GM18873 (cell line): ENCODE results near the gene WNK2.

Experiments used
- ATAC-seq: cut with Tn5 transposase; IDR thresholded peaks from one replicate; pipeline ENCODE4 v1.9.1; 2021; ENCODE audit warnings: mild to moderate bottlenecking, moderate library complexity, moderate number of reproducible peaks; ENCODE audit not compliant: unreplicated experiment, low FRiP score

The WNK2 gene

GRCh38 chr9:93301911-93302541, 118.1 kb downstream of the WNK2 start:
- no peak for ATAC-seq

- ATAC-seq: no peak
Measured at GRCh38 chr9:93302586-93303257, 118.8 kb downstream of the WNK2 start.

DNA sequence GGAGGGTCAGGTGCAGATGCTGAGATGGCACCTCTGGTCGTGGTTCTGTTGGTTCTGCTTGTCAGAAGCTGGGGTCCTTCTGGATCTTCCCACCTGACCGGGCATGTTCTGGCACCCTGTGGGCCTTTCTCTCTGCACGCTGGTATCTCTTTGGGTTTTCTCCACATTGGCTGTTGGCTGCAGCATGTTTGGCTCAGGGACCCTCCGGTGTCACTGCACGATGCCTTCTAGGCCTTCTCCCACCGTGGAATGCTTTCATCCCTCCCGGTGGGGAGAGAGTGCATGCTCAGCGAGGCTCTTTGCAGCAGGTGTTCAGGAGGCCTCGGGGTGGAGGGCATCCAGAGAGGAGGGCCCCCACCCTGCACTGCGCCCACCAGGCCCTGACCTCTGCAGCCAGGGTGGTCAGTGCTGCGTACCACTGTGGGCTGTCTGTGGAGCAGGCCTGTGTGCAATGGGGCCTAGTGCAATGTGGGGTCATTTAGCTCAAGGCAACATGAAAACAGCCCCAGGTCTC, 119.4 kb downstream of the WNK2 start:
- no peak for ATAC-seq

DNA sequence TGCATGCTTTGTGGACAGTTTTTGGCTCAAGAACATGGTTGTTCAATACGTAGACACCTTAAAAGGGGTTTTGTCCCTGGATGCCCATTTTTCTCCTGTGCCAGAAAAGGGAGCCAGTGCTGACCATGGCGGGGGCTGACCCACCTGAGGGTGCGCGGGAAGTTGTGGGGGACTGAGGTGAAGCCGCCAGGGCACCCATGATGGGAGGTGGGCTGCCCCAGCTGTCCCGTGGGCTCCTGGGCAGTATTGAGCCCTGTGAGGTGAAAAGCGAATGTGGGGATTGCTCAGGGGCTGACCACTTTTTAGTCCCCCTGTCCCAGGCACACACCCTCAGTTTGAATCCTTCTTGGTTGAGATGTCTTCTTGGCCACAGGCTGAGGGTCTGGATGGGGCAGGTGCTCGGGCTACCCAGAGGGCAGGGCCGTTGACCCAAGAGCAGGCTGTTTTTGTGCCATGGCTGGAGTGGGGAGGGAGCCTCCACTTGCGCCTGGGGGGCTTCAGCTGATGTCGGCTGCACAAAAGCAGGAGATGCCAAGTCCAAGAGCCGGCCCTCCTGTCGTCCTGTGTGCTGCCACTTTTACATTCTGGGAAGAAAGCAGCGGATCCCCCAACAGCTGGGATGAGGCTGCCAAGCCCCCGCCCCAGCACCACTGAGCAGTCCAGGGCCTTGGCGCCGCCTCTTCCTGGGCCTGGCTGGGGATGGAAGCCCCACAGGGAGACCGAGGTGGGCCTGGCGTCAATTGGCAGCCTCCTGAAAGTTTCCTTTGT, 120.1 kb downstream of the WNK2 start:
- ATAC-seq: no peak

- ATAC-seq: no peak
Measured at GRCh38 chr9:93304574-93305496, 120.9 kb downstream of the WNK2 start.

DNA sequence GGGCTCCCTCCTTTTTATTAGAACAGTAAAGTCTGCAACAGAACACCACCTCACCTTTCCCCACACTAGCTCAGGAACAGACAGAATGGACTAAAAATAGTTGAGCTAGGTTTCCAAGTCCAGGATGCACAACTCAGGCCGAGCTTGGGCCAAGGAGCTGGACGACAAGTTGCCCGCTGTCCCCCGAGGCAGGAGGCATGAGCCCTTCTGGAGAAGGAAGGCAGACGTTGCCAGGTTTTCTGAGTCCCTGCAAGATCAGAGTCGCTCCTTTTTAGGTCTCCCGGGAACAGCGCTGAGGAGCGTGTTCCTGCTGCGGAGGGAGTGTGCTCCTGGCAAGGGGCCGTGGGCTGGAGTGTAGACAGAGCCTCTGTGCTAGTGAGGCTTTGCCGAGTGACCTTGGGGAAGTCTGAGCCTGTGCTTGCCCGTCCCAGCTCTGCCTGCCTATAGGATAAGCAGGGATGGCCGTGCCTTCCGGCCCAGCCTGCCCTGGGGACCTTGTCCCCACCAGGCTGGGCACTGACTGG, 121.6 kb downstream of the WNK2 start:
- ATAC-seq: no peak

GRCh38 chr9:93306081-93306480, 122.1 kb downstream of the WNK2 start:
- ATAC-seq: no peak

- no peak for ATAC-seq
Measured at GRCh38 chr9:93306579-93307091, 122.7 kb downstream of the WNK2 start.

DNA sequence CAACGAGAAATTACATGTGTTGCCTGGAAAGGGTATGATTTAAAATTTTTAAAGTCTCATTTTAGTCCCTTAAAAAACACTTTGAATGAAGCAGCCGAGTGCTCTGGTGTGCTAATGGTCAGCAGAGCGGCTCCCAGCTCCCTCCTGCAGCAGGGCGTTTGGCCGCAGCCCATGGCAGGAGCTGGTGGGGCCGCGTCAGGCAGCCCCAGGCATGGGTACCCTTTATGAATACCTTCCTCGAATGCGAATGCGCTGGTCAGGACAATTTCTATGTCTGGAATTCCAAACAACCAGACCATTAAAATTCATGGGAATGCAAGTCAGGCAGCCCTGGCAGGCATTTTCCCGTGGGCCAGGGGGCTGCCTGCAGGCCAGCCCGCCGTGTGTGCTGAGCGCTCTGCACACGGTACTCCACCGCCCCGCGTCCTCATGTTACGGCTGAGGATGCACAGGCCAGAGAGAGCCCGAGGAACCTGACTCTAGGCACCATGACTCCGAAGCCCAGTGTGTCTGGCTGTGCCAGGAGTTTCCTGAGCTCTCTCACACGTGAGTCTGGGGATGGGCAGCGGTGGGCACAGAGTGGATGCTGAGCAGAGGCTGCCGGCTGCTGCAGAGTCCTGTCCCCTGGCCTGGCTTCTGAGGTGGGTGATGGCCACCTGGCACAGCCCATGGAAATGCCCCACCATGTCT, 123.7 kb downstream of the WNK2 start:
- no peak for ATAC-seq

DNA sequence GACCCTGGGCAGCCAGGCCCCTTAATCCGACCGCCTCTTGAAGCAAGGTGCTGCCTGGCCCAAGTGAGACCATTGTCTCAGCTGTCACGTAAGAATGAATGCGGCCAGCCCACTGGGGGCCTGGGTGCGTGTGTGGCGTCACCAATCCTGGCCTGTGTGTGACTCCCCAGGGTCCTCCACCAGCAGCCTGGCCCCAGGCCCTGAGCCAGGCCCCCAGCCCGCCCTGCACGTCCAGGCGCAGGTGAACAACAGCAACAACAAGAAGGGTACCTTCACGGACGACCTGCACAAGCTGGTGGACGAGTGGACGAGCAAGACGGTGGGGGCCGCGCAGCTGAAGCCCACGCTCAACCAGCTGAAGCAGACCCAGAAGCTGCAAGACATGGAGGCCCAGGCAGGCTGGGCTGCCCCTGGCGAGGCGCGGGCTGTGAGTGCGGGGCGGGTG, 124.2 kb downstream of the WNK2 start:
- ATAC-seq: no peak

- ATAC-seq: no peak
Measured at GRCh38 chr9:93308676-93309075, 124.7 kb downstream of the WNK2 start.

GRCh38 chr9:93309889-93310425, 126.0 kb downstream of the WNK2 start:
- no peak for ATAC-seq

DNA sequence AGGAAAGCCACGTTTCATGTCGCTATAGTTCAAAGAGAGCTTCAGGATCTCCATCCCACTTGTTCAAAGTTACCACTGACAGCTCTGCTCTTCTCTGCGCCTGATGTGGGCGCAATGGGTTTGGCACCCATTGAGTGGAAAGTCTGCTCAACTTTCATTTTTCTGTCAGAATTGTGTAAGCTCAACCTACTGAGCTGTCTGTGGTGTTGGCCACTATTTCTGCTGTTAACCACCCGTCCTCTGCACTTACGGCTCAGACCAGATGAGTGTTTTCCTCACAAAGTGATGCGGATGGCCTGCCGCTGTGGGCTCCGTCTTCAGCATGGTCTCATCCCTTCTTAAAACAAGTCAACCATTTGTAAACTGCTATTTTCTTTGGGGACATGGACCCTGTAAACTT, 131.2 kb downstream of the WNK2 start:
- ATAC-seq: no peak

- no peak for ATAC-seq
Measured at GRCh38 chr9:93315960-93316359, 132.0 kb downstream of the WNK2 start.

- no peak for ATAC-seq
Measured at GRCh38 chr9:93316726-93317494, 133.0 kb downstream of the WNK2 start.

GRCh38 chr9:93317495-93318094, 133.7 kb downstream of the WNK2 start:
- ATAC-seq: no peak

DNA sequence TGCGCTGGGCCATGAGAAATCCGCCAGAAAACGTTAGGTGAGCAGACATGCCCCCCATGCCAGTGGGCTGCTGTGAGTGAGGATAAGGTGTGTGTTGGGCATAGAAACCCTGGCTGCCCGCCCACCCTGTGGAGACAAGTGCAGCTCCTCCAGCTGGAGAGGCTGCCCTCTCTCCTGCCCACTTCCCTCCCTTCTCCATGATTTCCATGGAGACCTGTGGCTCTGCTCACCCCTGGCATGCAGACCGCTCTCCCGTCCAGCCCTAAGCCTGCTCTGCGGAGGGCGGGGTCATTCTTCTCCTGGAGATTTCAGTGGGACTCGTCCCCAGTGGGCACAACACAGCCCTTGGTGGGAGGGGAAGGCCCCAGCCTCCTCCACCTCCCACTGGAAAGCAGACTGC, 134.5 kb downstream of the WNK2 start:
- no peak for ATAC-seq
